Endothelial cell of umbilical vein (primary cell): ENCODE measurements around the gene CAMTA1. TPM values are rescaled to one million over a fixed set of nuclear protein-coding genes. Genes with fewer than 3 reads are reported as not detected.

Experiments used
- BruUV-seq: library from RNA; stranded (reverse); fragments of 400-500 nt; replicated peaks from 2 replicates; lab custom pipeline; 2021; lab: Mats Ljungman, UMichigan
- CTCF ChIA-PET: fragments of 300-600, 350-600 bp; sonication (Branson Sonifier 250); formaldehyde crosslinking; loops from one replicate; lab custom pipeline; 2021; ENCODE audit warnings: antibody characterized with exemption, inconsistent platforms; lab: Charles Lee
- POLR2A ChIA-PET: fragments of 300-600, 350-600 bp; sonication (Branson Sonifier 250); formaldehyde crosslinking; loops from one replicate; lab custom pipeline; 2021; ENCODE audit warnings: antibody characterized with exemption, inconsistent platforms; lab: Charles Lee
- DNase-seq: peaks from one replicate; pipeline ENCODE4 v3.0.0-alpha.2; 2011; ENCODE audit warnings: low read depth, low spot score
- FAIRE-seq: peaks from 2 replicates; lab custom pipeline; 2011; peaks lifted over from hg19 to GRCh38; lab: Jason Lieb, UNC
- H2AFZ ChIP-seq: 2 replicates; pipeline ENCODE4 v1.6.0; 2012; ENCODE audit warnings: low read depth, low read length, control low read depth, inconsistent platforms
- H3K27ac ChIP-seq: 2 replicates; pipeline ENCODE4 v1.5.1; 2011; ENCODE audit warnings: low read depth, mild to moderate bottlenecking, control low read depth, low read length, moderate library complexity; ENCODE audit not compliant: insufficient read depth
- H3K27me3 ChIP-seq, 2 experiments: 2 replicates each; pipeline versions ENCODE4 v1.6.0 to v1.6.1; 2011; ENCODE audit warnings: low read length in 2 of 2, mixed read lengths in 1 of 2; ENCODE audit not compliant: control insufficient read depth in 2 of 2, insufficient read depth in 2 of 2
- H3K36me3 ChIP-seq, 2 experiments: 2 replicates in 1 of 2; 3 replicates in 1 of 2; pipeline ENCODE4 v1.5.1; 2011; ENCODE audit warnings: low read length in 2 of 2, mild to moderate bottlenecking in 1 of 2, moderate library complexity in 1 of 2; ENCODE audit not compliant: control insufficient read depth in 2 of 2, insufficient read depth in 2 of 2; ENCODE audit errors: extremely low read depth in 1 of 2
- H3K4me1 ChIP-seq: 3 replicates; pipeline ENCODE4 v1.5.1; 2011; ENCODE audit warnings: mild to moderate bottlenecking, low read length; ENCODE audit not compliant: control insufficient read depth, insufficient read depth; ENCODE audit errors: extremely low read depth
- H3K4me2 ChIP-seq: 2 replicates; pipeline ENCODE4 v1.6.1; 2011; ENCODE audit warnings: low read length, control low read depth, mixed read lengths; ENCODE audit not compliant: insufficient read depth
- H3K4me3 ChIP-seq, 3 experiments: fragments of 200-600 bp in 1 of 3; sonication (generic), shearing (Covaris generic) in 1 of 3; replicated peaks in 1 of 3; 2 replicates each; pipeline ENCODE4 v1.5.1; 2011 to 2016; ENCODE audit warnings: control low read depth in 3 of 3, low read length in 3 of 3, mild to moderate bottlenecking in 2 of 3, inconsistent platforms in 1 of 3, low read depth in 1 of 3, moderate library complexity in 1 of 3; ENCODE audit not compliant: insufficient read depth in 1 of 3
- H3K79me2 ChIP-seq: 2 replicates; pipeline ENCODE4 v1.6.0; 2012; ENCODE audit warnings: low read length, inconsistent platforms; ENCODE audit not compliant: control insufficient read depth, insufficient read depth
- H3K9ac ChIP-seq: replicated peaks from 2 replicates; pipeline ENCODE3; 2011; ENCODE audit warnings: low read length, control low read depth; ENCODE audit not compliant: insufficient read depth; ENCODE audit errors: extremely low read depth
- H3K9me1 ChIP-seq: replicated peaks from 3 replicates; pipeline ENCODE4 v1.6.0; 2011; ENCODE audit warnings: mild to moderate bottlenecking, low read length; ENCODE audit not compliant: control insufficient read depth, insufficient read depth; ENCODE audit errors: extremely low read depth
- H3K9me3 ChIP-seq: replicated peaks from 2 replicates; pipeline ENCODE4 v1.5.1; 2012; ENCODE audit warnings: low read length, inconsistent platforms; ENCODE audit not compliant: control insufficient read depth, insufficient read depth
- H4K20me1 ChIP-seq: replicated peaks from 2 replicates; pipeline ENCODE3; 2011; ENCODE audit warnings: mild to moderate bottlenecking, low read length; ENCODE audit not compliant: control insufficient read depth, insufficient read depth; ENCODE audit errors: extremely low read depth
- EZH2 ChIP-seq: IDR thresholded peaks from 2 replicates; pipeline ENCODE4 v1.6.1; 2012; ENCODE audit warnings: borderline replicate concordance, low read depth, mild to moderate bottlenecking, moderate library complexity, low read length, inconsistent platforms; ENCODE audit not compliant: severe bottlenecking
- FOS ChIP-seq: IDR thresholded peaks from 2 replicates; pipeline ENCODE4 v1.6.1; 2011; ENCODE audit warnings: mild to moderate bottlenecking, low read length, moderate library complexity, borderline replicate concordance; ENCODE audit not compliant: insufficient read depth
- GATA2 ChIP-seq: IDR thresholded peaks from 2 replicates; pipeline ENCODE4 v1.7.0; 2011; ENCODE audit warnings: low read depth, mild to moderate bottlenecking, moderate library complexity, mixed read lengths, low read length; ENCODE audit not compliant: insufficient read length, insufficient read depth
- JUN ChIP-seq: IDR thresholded peaks from 2 replicates; pipeline ENCODE4 v1.6.1; 2011; ENCODE audit warnings: borderline replicate concordance, low read depth; ENCODE audit not compliant: insufficient read length, insufficient read depth
- MAX ChIP-seq: IDR thresholded peaks from 2 replicates; pipeline ENCODE4 v1.6.1; 2011; ENCODE audit not compliant: insufficient read depth, insufficient read length
- MYC ChIP-seq: IDR thresholded peaks from one replicate; pipeline ENCODE4 v1.6.1; 2011; ENCODE audit warnings: mild to moderate bottlenecking, low read depth, low read length
- POLR2A ChIP-seq: IDR thresholded peaks from 2 replicates; pipeline ENCODE4 v1.6.1; 2012; ENCODE audit warnings: low read depth, mild to moderate bottlenecking, control low read depth, low read length
- POLR2AphosphoS5 ChIP-seq: IDR thresholded peaks from 2 replicates; pipeline ENCODE4 v1.6.1; 2012; ENCODE audit warnings: low read depth, mild to moderate bottlenecking, control low read depth, low read length, moderate library complexity; ENCODE audit not compliant: insufficient read depth
- dilution Hi-C: fragments of 300-500 bp; cut with MboI; formaldehyde crosslinking; loops from one replicate; pipeline ENCODE4 v1.15.0; 2019; ENCODE audit warnings: low sequenced_read_pairs; ENCODE audit not compliant: extremely low pct_ligation_motif_present
- intact Hi-C: fragments of 100-400 bp; cut with micrococcal nuclease; formaldehyde crosslinking; loops from one replicate; pipeline ENCODE4 v1.10.0; 2022
- polyA plus RNA-seq, 4 experiments: library from polyadenylated mRNA; depleted of rRNA in 3 of 4; stranded (reverse) in 3 of 4; unstranded in 1 of 4; fragments of >200 nt; gene quantifications; 2 replicates each; pipeline versions ENCODE4 v1.2.1 to v1.2.3, GENCODE V29; 2011 to 2012; ENCODE audit warnings: missing spikeins in 1 of 4
- total RNA-seq: library from RNA; stranded (reverse); gene quantifications from 2 replicates; pipeline ENCODE4 v1.2.3, GENCODE V29; 2021
- TF ChIP-seq, protein P1 (sequence below), 2 donors: IDR thresholded peaks; 1 replicate in 1 of 2; 2 replicates in 1 of 2; pipeline ENCODE4 v1.5.1; 2011; ENCODE audit warnings: low read length in 2 of 2, mild to moderate bottlenecking in 2 of 2, moderate library complexity in 2 of 2, control low read depth in 1 of 2, inconsistent platforms in 1 of 2, low read depth in 1 of 2; ENCODE audit not compliant: insufficient read depth in 1 of 2; ENCODE audit errors: extremely low read depth in 1 of 2

Gene CAMTA1
- total and polyA plus RNA-seq, 2 donors (not counting 3 experiments of a cell fraction or from before 2014, with no cell fraction given), result 50.8 to 92.7 TPM

- intact Hi-C loops, result loop anchor here (2.0 to 5.0 kb wide), 5 partner anchors 94 to 851 kb away; no protein-coding TSS in a partner anchor
These were observed 860.9 kb downstream of the CAMTA1 start for GRCh38 chr1:7646164-7646563.

More at GRCh38 chr1:7646164-7646563, 860.9 kb downstream of the CAMTA1 start:
- dilution Hi-C loops, result no loop called here
- H3K36me3 ChIP-seq, result no peaks in the 10 kb centered on the region
- FAIRE-seq, result no peak
- H3K4me3 ChIP-seq, result no peak overlapping the region
- ChIA-PET POLR2A (no interaction called here), CTCF (interaction anchor here (2.9 kb wide), 1 partner anchor 603 kb away, joined by 37 read pairs; no protein-coding TSS in a partner anchor)
- no TSS peak for BruUV-seq
- DNase-seq, result no peak
- H3K4me2 ChIP-seq, result no peak overlapping the region
- H3K9me1 ChIP-seq, result no peaks in the 10 kb centered on the region
- TF ChIP-seq, protein P1, sequence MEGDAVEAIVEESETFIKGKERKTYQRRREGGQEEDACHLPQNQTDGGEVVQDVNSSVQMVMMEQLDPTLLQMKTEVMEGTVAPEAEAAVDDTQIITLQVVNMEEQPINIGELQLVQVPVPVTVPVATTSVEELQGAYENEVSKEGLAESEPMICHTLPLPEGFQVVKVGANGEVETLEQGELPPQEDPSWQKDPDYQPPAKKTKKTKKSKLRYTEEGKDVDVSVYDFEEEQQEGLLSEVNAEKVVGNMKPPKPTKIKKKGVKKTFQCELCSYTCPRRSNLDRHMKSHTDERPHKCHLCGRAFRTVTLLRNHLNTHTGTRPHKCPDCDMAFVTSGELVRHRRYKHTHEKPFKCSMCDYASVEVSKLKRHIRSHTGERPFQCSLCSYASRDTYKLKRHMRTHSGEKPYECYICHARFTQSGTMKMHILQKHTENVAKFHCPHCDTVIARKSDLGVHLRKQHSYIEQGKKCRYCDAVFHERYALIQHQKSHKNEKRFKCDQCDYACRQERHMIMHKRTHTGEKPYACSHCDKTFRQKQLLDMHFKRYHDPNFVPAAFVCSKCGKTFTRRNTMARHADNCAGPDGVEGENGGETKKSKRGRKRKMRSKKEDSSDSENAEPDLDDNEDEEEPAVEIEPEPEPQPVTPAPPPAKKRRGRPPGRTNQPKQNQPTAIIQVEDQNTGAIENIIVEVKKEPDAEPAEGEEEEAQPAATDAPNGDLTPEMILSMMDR (IDR thresholded peaks at IDR 0.05; ENCODE audit: extremely low read depth in 1 of 2, insufficient read depth in 1 of 2, low read depth in 1 of 2, low read length in 2 of 2), result no peak
- TF ChIP-seq POLR2AphosphoS5 (no peak), MYC (no peak), GATA2 (no peak), FOS (no peak), EZH2 (no peak), JUN (no peak), MAX (no peak), POLR2A (no peak)
- H3K9ac ChIP-seq, result no peak overlapping the region
- peaks cover 3% of the 10 kb centered on the region for H3K4me1 ChIP-seq
- H3K27me3 ChIP-seq, result no peaks in the 10 kb centered on the region
- no peaks in the 10 kb centered on the region for H4K20me1 ChIP-seq
- H3K27ac ChIP-seq, result no peak overlapping the region
- no peaks in the 10 kb centered on the region for H3K9me3 ChIP-seq
- no peaks in the 10 kb centered on the region for H3K79me2 ChIP-seq
- H2AFZ ChIP-seq, result no peak overlapping the region
